Medulla oblongata (tissue), 1 donor: ENCODE results near the gene PCA3.
A peak's percentile ranks its signal among the peaks of the same experiment; 100 is the strongest.

ENCODE experiments used
- DNase-seq: peaks from one replicate; pipeline ENCODE4 v3.0.0-alpha.2; 2015; ENCODE audit errors: extremely low spot score

The PCA3 gene

DNA sequence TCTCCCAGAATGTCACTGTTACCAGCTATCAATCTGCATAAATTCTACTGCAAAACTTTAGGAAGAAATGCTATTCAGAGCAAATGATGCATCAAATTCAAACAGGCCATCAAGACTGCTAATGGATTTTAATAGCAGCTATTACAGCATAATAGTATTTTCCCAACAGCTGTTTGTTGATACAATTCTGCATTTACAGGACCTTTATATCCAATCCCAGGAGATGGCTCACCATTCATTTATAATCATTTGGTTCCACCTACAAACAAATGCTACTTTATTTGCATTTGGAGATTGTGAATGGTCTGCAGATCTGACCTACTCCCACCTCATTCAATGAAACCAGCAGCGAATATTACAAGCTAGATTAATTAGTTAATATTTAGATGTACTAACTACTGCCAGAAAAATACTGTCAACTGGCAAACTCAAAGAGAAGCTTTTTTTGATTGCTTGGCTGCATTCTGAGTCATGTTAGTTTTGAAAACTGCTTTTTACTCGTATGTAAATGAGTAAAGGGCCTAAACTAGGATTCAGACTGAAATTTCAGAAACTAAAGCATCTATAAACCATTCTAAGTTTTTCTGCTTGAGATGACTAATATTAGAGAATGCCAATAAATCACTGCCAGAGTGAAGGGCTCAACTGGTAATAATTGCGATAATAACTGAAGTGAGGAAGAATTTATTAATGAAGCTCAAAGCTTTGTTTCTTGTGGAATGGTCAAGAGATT lies 7.1 kb upstream of the PCA3 start:
- DNase-seq: no peak

DNA sequence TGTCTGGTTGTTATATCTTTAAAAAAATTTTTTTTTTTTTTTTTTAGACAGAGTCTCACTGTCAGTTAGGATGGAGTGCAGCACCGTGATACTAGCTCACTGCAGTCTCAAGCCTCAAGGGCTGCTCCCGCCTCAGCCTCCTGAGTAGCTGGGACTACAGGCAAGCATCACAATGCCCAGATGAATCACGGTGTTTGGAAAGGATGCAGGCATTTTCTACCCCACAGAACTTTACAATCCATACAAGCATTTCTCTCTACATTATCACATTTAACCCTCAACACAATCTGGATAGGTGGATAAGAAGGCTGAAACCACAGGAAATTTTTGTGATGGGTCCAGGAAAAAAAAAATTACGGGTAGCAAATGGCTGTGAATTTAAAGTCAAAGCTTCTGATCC lies 5.8 kb upstream of the PCA3 start:
- DNase-seq: no peak

DNA sequence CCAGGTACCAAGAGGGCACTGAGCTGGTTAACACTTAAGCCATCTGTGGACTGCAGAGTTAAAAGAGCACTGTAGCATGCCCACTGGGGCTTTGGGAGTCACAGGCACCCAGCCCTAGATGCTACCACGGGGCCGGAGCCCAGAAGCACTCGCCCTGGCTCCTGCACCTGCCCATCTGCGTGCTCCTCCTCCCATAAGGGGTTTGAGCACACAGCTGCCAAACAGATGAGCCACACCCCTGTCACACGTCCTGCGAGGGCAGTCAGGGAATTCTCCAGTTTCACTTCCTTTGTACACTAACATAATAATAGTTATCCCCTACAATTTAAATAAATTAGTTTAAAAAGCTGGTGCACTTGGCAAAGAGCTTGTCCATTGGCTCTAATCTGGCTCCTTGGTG lies 4.5 kb upstream of the PCA3 start:
- DNase-seq: no peak

DNA sequence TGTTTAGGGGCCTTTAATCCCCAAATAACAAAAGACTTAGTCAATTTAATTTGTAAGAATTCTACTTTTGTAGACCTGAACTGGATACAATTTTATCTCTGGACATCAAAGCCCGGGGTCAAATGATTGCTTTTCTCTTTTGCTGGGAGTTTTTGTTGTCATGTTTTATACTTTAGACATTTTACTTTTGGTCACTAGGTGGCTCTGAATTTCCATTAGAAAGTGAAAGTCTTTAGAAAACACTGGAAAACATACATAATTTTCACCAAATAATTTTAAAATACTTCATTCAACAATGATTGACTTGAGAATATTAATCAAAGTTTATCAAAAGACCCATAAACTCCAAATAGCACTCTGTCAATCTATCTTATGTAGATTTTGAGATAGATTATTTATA lies 2.8 kb upstream of the PCA3 start:
- DNase-seq: peak; percentile 36

DNA sequence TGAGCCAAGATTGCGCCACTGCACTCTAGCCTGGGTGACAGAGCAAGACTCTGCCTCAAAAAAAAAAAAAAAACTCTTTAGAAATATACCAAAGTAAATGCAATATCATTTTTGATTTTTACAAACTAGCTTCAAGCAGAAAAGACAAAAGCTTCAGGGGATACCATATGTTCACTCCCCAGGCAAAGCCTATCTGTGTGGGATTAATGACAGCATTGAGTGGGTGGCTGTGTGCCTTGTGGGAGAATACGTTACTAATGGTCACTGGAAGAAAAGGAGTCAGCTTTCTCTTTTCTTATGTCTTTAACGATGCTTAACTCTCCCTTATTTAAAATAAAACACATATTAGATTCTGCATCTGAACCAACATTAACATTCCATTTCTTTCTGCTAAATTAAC lies 1.9 kb downstream of the PCA3 start:
- DNase-seq: no peak

DNA sequence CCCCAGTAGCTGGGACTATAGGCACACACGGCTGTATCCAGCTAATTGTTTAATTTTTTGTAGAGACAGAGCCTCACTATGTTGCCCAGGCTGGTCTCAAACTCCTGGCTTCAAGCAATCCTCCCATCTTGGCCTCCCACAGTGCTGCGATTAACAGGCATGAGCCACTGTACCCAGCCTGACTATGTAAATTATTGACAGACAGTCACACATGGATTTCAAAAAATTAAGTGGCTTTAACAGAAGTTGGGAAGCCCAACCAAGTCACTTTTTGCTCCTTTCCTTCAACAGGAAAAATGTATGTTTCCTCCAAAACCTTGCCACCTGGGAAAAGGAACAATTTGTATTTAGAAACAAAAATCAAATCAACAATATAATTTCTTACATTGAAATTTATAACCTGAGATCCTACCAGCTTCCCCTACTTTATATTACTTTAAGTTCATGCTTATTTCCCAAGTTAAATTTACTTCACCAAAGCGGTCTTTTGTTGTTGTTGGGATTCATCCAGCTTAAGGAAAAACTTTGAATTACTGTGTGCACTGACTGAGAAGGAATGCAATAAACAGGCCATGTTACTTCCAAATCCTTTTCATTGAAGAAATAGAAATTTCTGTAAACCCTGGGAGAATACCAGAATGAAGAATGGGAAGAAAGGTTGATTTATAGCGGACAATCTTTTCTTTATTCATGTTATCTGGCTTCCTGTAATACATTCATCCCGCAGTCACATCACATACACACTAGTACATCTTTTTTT lies 8.6 kb downstream of the PCA3 start:
- peak; percentile 49 for DNase-seq

DNA sequence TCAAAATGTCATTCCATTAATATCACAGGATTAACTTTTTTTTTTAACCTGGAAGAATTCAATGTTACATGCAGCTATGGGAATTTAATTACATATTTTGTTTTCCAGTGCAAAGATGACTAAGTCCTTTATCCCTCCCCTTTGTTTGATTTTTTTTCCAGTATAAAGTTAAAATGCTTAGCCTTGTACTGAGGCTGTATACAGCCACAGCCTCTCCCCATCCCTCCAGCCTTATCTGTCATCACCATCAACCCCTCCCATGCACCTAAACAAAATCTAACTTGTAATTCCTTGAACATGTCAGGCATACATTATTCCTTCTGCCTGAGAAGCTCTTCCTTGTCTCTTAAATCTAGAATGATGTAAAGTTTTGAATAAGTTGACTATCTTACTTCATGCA lies 20.6 kb downstream of the PCA3 start:
- DNase-seq: no peak

DNA sequence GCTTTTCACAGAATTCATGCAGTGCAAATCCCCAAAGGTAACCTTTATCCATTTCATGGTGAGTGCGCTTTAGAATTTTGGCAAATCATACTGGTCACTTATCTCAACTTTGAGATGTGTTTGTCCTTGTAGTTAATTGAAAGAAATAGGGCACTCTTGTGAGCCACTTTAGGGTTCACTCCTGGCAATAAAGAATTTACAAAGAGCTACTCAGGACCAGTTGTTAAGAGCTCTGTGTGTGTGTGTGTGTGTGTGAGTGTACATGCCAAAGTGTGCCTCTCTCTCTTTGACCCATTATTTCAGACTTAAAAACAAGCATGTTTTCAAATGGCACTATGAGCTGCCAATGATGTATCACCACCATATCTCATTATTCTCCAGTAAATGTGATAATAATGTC lies 21.3 kb downstream of the PCA3 start:
- no peak for DNase-seq

DNA sequence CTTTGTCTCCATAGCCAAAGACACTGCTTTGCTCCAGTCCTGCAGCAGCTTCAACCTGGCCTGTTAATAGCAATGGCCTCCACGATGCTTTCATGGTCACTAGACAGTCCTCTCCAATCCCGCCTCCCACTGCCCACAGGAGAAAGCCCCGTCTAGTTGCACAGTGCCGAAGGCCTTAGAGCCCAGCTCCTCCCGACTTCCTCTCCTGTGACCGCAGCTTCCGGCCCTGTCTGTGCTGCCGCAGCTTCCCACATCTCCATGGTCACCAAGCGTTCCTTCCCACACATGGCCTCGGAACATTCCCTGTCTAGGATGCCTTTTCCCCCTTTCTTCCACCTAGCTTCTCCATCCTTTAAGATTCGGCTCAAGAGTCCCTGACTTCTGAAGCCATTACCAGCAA lies 23.4 kb downstream of the PCA3 start:
- no peak for DNase-seq

DNA sequence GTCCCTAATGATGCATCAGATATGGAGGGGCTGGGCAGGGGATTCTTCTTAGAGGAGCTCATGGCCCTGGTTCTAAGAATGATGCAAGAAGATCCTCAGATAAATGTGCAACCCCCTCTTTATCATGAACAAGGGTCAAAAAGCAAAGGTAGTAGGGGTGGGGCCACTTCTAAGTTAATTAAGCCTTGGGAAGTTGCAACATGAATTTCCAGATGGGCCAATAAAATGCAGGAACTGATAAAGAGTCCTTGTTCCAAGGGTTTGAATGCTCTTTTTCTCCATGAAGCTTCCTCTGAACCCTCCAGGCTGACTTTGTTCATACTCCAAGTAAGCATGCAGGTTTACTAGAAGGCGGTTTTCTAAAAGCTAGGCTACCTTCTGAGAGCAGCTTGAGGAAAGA lies 25.6 kb downstream of the PCA3 start:
- no peak for DNase-seq

DNA sequence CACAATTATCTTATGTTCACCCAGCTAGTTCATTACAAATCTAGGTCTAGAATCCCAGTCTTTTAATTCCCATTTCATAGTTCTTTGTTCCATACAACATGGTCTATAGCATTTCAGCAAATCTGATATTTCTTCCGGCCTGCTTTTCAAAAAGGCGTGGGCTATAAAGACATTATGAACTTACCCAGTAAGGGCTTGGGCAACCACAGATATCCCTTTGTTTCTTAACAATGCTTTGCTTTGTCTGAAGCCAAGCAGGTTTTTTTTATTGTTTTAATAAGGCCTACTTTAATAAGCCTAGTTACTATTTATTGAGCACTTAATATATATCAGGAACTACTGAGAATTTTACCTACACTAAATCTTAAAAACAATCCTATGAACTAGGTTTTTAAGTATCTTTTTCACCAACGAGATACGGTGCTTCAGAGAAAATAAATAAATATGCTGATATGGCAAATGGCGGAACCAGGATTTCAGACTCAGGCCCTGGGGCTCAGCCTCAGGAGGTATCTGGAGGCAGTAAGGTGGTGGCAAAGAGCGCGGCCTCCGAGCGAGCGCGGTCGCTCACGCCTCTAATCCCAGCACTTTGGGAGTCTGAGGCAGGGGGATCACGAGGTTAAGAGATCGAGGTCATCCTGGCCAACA lies 29.7 kb downstream of the PCA3 start:
- DNase-seq: no peak

DNA sequence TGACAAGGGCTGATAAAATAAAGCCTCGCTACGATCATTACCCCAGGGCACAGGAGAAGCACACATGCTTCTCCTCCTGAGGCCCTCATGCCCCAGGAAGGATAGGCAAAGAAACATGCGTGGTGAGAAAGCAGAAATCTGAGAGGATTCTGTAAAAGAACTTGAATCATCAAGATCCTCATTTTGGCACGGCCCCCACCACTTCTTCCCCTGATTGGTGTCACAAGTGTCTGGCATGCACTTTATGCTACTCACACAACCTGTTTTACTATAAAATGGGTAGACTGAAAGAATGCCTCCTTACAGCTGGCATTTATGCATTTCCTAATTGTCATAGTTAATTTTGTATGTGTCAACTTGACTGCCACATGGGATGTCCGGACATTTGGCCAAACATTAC lies 32.1 kb downstream of the PCA3 start:
- no peak for DNase-seq

DNA sequence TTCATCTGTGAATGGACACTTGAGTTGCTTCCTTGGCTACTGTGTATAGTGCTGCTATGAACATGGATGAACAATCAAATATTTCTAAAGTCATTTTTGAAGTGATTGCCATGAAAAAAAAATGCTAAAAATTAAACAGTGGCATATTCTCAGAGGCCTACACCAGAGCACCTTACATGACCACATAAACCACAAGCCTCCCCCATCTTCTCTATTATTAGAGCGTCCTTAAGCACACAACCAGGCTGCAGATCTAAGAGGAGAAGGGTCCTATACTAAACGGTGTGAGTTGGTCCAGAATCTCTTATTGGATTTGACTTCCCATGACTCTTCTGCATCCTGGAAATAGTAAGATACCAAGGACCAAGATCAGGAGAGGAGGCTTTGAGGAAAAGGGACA lies 34.3 kb downstream of the PCA3 start:
- no peak for DNase-seq

DNA sequence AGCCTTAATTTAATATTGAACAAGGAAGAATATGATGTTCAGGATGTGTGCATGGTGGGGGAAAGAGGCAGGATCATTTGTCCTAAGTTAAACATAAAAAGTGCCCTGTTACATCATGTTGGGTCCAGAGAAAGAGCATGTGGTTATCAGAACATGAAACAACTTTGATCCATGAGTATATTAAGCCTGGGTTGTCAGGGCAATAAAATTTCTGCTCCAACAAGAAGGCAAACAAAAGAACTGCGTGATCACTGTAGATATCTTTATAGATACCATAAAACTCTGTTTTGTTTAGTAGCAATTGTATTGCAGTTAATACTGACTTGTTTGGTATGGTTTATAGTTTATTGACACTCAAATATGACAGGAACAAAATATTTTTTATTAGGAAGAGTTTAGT lies 35.2 kb downstream of the PCA3 start:
- DNase-seq: no peak

DNA sequence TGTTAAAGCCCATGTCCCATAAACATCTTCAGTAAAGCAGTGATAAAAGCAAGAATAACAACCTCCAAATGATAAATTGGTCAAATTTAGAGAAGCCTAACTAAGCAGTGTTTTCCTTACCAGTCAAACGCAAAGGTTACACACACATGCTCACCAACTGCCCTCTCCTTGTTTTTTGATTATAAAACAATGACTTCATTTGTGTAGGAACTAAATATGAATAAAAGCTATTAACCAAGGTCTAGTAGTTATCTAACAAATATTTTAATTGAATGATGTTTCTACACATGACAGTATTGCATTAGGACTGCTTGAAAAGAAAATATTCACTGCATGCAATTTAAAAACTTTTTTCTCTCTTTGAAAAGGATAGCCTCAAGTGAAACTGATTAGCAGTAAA lies 36.7 kb downstream of the PCA3 start:
- DNase-seq: no peak

DNA sequence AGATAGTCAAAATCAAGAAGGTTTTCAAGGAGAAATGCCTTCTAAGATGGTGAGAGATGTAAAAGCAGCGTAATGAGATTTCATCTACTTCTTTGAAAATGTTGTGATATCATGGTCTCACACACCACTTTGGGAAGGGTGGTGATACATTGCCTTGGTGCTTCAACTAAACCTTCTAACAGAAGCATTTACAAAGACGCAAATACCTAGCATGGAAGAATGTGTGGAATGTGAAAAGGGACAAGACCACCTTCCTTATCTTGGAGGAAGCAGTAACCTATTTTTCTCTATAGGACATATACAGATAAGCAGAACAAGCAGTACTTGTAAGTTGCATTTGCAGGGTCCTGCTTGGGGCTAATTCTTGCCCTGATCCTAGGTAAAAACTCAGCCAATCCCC lies 38.8 kb downstream of the PCA3 start:
- DNase-seq: no peak

DNA sequence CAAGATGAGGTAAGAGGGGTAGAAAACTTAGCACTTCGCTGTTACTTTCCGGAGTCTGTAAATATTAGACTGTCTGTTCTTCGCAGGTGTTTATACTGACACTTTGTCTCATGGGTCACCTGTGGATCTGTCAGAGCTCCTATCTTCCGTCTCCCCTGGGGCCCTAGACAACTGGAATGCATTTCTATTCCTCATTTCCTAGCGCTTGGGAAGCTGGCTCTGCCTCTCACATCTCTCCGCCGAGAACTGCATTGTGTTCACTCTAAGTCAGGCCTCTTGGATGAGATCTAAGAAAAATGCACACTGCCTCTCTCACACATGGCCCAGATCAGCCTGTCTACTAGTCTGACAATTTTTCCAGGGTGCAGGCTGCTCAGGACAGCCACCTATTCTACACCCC lies 39.5 kb downstream of the PCA3 start:
- no peak for DNase-seq

DNA sequence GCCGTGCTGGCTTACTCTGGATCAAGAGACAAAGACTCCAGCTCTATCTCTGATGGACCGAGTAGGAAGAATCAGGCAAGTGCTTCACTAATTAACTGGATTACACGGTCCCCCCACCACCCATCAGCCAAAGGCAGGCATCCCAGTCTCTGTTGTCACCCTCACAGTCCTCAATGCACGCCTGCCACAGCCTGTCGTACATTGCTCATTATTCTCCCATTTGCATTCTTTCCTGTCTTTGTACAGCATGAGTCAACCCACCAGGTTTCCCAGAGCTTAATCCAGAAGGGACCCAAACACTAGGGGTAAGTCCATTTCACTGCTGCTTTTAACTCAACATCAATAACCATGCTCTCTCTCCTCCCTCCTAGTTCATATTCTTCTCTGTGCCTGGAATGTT lies 44.4 kb downstream of the PCA3 start:
- DNase-seq: no peak

DNA sequence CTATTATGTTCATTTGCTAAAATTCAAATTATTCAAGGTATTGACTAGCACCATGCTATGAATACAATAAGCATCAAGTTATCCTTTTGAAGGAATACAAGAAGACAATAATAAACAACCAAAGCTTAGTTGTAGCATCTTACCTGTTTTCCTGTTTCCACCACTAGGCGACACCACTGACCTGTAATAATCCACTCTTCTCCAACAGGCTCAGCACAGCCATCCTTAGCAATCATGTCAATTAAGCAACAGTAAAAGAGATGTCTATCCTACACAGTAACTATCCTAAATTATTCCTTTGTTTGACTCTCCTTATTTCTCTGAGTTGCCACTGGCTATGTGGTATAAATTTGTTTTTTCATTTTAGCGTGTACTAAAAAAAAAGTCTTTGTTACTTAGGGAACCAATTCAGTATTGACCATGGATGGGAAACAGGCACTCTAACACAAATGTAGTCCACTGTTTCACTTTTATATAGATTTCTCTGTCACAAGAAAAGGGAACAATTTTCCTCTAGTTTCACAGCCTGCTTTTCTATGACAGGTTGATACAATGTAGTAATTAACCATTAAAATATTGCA lies 46.2 kb downstream of the PCA3 start:
- DNase-seq: peak; percentile 88

DNA sequence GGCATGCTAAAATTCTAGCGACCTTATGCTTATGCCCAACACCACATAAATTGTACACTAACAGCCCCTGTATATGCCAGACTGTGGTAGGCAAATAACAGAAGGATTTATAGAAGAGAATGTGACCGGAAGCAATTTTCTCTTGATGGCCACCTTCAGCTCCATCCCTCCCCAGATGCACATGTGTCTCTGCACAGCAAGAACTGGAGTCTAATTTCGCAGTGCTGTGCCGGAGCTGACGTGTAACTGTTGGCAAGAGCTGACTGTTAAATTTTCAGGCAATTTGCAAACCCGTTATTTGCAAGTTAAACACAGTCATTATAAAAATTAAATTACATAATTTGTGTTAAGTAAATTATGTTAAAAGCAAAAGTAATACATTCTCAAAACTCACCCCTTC lies 48.4 kb downstream of the PCA3 start:
- DNase-seq: no peak

DNA sequence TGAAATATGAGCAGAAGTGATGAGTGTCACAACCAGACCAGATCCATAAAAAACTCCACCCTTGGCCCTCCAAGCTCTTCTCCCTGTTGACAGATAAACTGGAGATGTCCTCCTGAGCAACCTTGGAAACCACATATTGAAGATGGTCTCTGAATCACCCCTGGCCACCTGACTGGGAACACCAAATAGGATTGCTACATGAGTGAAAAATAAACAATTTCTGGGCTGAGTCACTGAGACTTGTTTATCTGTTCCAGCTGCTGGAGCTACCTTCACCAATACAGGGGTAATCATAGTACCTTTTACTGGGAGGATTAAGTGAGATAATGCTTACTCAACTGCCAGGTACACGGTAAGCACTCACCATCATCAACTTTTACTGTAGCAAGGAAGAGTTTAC lies 53.3 kb downstream of the PCA3 start:
- DNase-seq: no peak

DNA sequence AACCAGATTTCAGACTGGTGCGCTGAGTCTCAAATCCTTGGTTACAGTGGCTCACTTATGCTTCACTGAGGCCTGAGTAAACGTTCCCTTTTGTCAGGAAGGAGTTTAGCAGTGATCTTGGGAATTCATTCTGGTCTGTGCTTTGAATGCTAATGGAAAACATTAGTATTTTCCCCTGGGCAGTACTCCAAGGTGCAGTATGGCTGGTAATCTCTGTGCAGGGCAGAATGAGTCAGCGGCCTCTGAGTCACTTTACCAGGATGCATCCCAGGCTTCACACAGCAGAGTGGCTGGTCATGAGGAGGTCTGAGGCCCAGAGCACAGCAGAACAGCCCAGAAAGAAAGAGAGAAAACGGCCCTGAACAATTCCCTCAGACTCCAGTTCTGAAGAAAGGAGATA lies 54.0 kb downstream of the PCA3 start:
- peak; percentile 87 for DNase-seq

DNA sequence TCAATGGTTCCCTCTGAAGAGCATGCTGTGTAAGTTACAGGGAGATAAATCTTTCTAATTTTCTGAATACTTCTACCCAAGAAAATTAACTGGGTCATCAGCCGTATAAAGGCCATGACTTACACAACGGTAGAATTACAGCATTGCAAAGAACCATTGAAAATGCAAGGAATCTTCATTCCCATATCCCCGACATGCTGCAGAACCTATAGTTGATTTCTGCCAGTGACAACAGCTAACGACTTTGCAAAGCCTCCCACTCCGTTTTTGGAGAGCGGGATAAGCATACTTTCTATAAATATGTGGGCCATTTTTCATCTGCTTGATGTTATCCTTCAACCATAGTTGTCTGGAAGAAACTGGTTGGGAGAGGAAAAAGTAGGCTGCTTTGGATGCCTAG lies 56.2 kb downstream of the PCA3 start:
- no peak for DNase-seq
